Measurements from ENCODE around the gene RGS4.

DNA sequence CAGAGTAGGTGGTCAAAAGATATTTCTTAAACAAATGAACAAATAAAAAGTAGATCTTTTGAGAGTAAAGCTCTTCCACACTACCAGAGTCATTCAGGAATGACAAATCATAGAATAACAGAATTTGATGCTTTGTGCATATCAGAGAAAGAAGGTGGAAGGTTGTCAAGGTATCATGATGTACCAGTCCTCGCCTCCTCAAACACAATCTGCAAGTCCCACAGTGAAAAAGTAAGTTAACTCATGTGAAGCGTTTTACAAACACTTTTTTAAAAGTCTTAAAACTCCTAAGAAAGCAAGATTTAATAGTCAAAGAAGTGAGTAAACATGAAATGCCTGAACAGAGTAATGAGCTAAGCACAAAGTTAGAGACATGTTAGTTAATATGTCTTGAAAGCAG lies 2.5 kb upstream of the RGS4 start:
- TF ChIP-seq CTCF (conservative IDR thresholded peaks at IDR 0.05) (no peak), EZH2 (IDR thresholded peaks at IDR 0.05; ENCODE audit: low read depth) (no peak)
